ENCODE measurements around the gene TRIM33. TPM values are rescaled to one million over a fixed set of nuclear protein-coding genes. Genes with fewer than 3 reads are reported as not detected.
"Not testable (repeated sequence)": the region's sequence is repeated elsewhere in the genome, so short reads cannot be mapped to it uniquely, and the experiment has no call there.

The TRIM33 gene
- total and polyA plus RNA-seq, 5 donors from 2014 or later = 27.7 to 56.6 (median 32.3) TPM

DNA sequence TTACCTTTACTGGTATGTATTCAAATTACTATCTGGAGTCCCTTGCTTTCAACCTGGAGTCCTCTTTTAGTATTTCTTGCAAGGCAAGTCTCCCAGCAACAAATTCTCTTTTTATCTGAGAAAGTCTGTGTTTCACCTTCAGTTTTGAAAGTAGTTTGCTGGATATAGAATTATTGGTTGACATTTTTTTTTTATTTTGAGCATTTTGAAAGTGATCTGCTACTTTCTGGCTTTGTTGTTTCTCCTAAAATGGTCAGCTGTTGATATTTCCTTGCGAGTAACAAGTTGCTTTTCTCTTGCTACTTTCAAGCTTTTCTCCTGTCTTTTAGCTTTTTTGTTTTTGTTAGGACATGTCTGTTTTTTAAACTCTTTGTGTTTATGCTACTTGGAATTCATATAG, 126.1 kb downstream of the TRIM33 start:
- peaks cover 7 to 41% (median 16%) of the 10 kb centered on the region in 7 donors for H3K9me3 Mint-ChIP-seq
- no peak overlapping the region for H3K27ac ChIP-seq (ENCODE audit: insufficient read depth, low read length, poor library complexity, severe bottlenecking)
- peaks cover 15 to 27% of the 10 kb centered on the region in 2 experiments for H3K9me3 ChIP-seq (ENCODE audit: control insufficient read depth in 2 of 2, low read length in 2 of 2)
- H3K27me3 ChIP-seq (ENCODE audit: control insufficient read depth, insufficient read depth, low read length) = no peaks in the 10 kb centered on the region
- no peaks in the 10 kb centered on the region for H3K36me3 ChIP-seq (ENCODE audit: control insufficient read depth, insufficient read depth, low read length)
- H3K4me1 ChIP-seq (ENCODE audit: control insufficient read depth, insufficient read depth, low read length, poor library complexity, severe bottlenecking) = no peaks in the 10 kb centered on the region
- peaks cover 4% of the 10 kb centered on the region for H3K27me3 Mint-ChIP-seq
- H3K36me3 Mint-ChIP-seq = no peaks in the 10 kb centered on the region
- H3K4me1 Mint-ChIP-seq = peaks cover 0 to 7% (median 0%) of the 10 kb centered on the region in 4 donors
- no peak overlapping the region for H3K4me3 Mint-ChIP-seq
- no peak for DNase-seq
- H3K27ac Mint-ChIP-seq = no peak overlapping the region
- no peak for ATAC-seq (ENCODE audit: low read depth in 2 of 2)
- no peak overlapping the region for H3K4me3 ChIP-seq (ENCODE audit: low read depth, low read length)

DNA sequence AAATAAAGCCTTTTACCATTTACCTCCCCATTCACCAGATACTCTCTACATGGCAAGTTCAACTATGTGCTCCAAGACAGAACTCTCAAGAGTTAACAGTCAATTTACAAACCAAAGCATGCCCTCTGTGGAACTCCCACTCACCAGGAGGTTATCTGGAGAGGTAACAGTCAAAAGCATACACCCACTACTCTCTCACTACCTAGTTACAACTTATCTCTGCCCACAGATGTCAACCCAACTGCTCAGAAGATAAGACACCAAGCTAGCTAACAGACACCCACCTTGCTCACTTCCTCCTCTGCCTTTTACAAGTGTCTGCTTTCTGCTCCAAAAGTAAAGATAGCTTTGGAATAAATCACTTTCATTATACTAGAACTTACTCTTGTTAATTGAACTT, 131.0 kb downstream of the TRIM33 start:
- peaks cover 0 to 41% (median 19%) of the 10 kb centered on the region in 7 donors for H3K9me3 Mint-ChIP-seq
- no peaks in the 10 kb centered on the region for H3K4me1 Mint-ChIP-seq
- ATAC-seq (ENCODE audit: low read depth in 2 of 2) (no peak), DNase-seq (no peak)
- H3K27me3 Mint-ChIP-seq = peaks cover 9% of the 10 kb centered on the region
- no peak overlapping the region for H3K27ac ChIP-seq (ENCODE audit: insufficient read depth, low read length, poor library complexity, severe bottlenecking)
- no peaks in the 10 kb centered on the region for H3K36me3 ChIP-seq (ENCODE audit: control insufficient read depth, insufficient read depth, low read length)
- H3K4me3 Mint-ChIP-seq = no peak overlapping the region
- peaks cover 18 to 19% of the 10 kb centered on the region in 2 experiments for H3K9me3 ChIP-seq (ENCODE audit: control insufficient read depth in 2 of 2, low read length in 2 of 2)
- H3K36me3 Mint-ChIP-seq = no peaks in the 10 kb centered on the region
- H3K27me3 ChIP-seq (ENCODE audit: control insufficient read depth, insufficient read depth, low read length) = no peaks in the 10 kb centered on the region
- no peaks in the 10 kb centered on the region for H3K4me1 ChIP-seq (ENCODE audit: control insufficient read depth, insufficient read depth, low read length, poor library complexity, severe bottlenecking)
- no peak overlapping the region for H3K27ac Mint-ChIP-seq
- H3K4me3 ChIP-seq (ENCODE audit: low read depth, low read length) = no peak overlapping the region

DNA sequence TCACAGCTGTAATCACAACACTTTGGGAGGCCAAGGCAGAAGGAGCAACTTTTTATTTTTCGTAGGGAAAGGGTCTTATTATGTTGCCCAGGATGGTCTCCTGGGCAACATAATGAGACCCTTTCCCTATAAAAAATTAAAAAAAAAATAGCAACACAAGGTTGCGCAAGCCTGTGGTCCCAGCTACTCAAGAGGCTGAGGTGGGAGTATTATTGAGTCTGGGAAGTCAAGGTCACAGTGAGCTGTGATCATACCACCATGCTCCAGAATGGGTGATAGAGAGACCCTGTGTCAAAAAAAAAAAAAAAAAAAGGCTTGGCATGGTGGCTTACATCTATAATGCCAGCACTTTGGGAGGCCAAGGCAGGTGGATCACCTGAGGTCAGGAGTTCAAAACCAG, 131.6 kb downstream of the TRIM33 start:
- H3K27ac Mint-ChIP-seq = no peak overlapping the region
- Histone ChIP-seq H3K4me3 (ENCODE audit: low read depth, low read length) (no peak overlapping the region), H3K36me3 (ENCODE audit: control insufficient read depth, insufficient read depth, low read length) (no peaks in the 10 kb centered on the region), H3K27me3 (ENCODE audit: control insufficient read depth, insufficient read depth, low read length) (no peaks in the 10 kb centered on the region), H3K4me1 (ENCODE audit: control insufficient read depth, insufficient read depth, low read length, poor library complexity, severe bottlenecking) (no peaks in the 10 kb centered on the region), H3K27ac (ENCODE audit: insufficient read depth, low read length, poor library complexity, severe bottlenecking) (no peak overlapping the region), H3K9me3 (ENCODE audit: control insufficient read depth in 2 of 2, low read length in 2 of 2) (peaks cover 12 to 14% of the 10 kb centered on the region in 2 experiments)
- ATAC-seq (ENCODE audit: low read depth in 2 of 2) (no peak), DNase-seq (no peak)
- H3K36me3 Mint-ChIP-seq = no peaks in the 10 kb centered on the region
- H3K4me3 Mint-ChIP-seq = no peak overlapping the region
- H3K27me3 Mint-ChIP-seq = peaks cover 6% of the 10 kb centered on the region
- no peaks in the 10 kb centered on the region for H3K4me1 Mint-ChIP-seq
- H3K9me3 Mint-ChIP-seq = peaks cover 0 to 35% (median 18%) of the 10 kb centered on the region in 7 donors

DNA sequence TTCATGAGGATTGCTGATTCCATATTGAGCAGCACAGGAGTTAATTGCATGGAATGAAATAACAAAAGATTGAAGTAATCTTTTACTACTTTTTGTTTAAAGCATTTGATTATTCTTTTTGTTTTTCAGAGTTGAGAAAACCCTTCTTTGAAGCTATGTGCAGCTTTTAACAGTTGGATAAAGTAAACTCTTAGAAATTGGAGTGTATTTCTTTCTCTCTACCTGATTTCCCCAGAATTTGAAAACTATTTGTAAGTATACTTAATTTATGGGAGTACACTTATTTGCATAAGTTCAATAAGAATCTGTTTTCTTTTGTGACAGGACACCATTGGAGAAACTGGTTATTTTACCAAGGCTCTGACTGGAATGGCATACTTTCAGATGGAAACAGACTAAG, 133.6 kb downstream of the TRIM33 start:
- DNase-seq = no peak
- peaks cover 0 to 41% (median 11%) of the 10 kb centered on the region in 7 donors for H3K9me3 Mint-ChIP-seq
- no peaks in the 10 kb centered on the region for H3K4me1 Mint-ChIP-seq
- Histone ChIP-seq H3K27ac (ENCODE audit: insufficient read depth, low read length, poor library complexity, severe bottlenecking) (no peak overlapping the region), H3K36me3 (ENCODE audit: control insufficient read depth, insufficient read depth, low read length) (no peaks in the 10 kb centered on the region), H3K4me3 (ENCODE audit: low read depth, low read length) (no peak overlapping the region), H3K27me3 (ENCODE audit: control insufficient read depth, insufficient read depth, low read length) (no peaks in the 10 kb centered on the region), H3K4me1 (ENCODE audit: control insufficient read depth, insufficient read depth, low read length, poor library complexity, severe bottlenecking) (no peaks in the 10 kb centered on the region), H3K9me3 (ENCODE audit: control insufficient read depth in 2 of 2, low read length in 2 of 2) (peaks cover 14 to 17% of the 10 kb centered on the region in 2 experiments)
- no peak overlapping the region for H3K4me3 Mint-ChIP-seq
- H3K27me3 Mint-ChIP-seq = peaks cover 4% of the 10 kb centered on the region
- ATAC-seq (ENCODE audit: low read depth in 2 of 2) = no peak
- no peaks in the 10 kb centered on the region for H3K36me3 Mint-ChIP-seq
- H3K27ac Mint-ChIP-seq = no peak overlapping the region

DNA sequence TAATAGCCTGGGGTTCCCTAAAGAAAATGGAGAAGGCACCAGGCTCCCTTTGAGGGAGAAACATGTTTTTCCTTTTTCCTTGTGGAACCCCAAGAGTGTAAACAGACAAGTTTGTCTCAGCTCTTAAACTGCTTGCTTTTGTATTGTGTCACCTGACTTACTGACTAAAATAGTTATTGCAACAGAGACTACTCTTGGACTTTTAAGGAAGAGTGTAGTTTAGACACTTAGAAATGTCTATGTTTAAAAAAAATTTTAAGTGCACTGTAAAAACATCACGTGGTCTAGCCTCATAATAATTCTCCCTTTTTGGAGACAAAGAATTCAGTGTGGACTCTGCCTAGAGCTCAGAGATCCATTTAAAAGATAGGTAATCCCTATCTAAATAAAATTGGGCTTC, 141.1 kb downstream of the TRIM33 start:
- Mint-ChIP-seq H3K4me1 (no peaks in the 10 kb centered on the region), H3K27ac (no peak overlapping the region), H3K36me3 (no peaks in the 10 kb centered on the region), H3K4me3 (no peak overlapping the region), H3K9me3 (peaks cover 0 to 16% (median 7%) of the 10 kb centered on the region in 7 donors), H3K27me3 (peaks cover 24% of the 10 kb centered on the region)
- no peak for ATAC-seq (ENCODE audit: low read depth in 2 of 2)
- Histone ChIP-seq H3K4me1 (ENCODE audit: control insufficient read depth, insufficient read depth, low read length, poor library complexity, severe bottlenecking) (no peaks in the 10 kb centered on the region), H3K4me3 (ENCODE audit: low read depth, low read length) (no peak overlapping the region), H3K9me3 (ENCODE audit: control insufficient read depth in 2 of 2, low read length in 2 of 2) (peaks cover 5 to 8% of the 10 kb centered on the region in 2 experiments), H3K27ac (ENCODE audit: insufficient read depth, low read length, poor library complexity, severe bottlenecking) (no peak overlapping the region), H3K27me3 (ENCODE audit: control insufficient read depth, insufficient read depth, low read length) (peaks cover 3% of the 10 kb centered on the region), H3K36me3 (ENCODE audit: control insufficient read depth, insufficient read depth, low read length) (no peaks in the 10 kb centered on the region)
- DNase-seq = no peak

DNA sequence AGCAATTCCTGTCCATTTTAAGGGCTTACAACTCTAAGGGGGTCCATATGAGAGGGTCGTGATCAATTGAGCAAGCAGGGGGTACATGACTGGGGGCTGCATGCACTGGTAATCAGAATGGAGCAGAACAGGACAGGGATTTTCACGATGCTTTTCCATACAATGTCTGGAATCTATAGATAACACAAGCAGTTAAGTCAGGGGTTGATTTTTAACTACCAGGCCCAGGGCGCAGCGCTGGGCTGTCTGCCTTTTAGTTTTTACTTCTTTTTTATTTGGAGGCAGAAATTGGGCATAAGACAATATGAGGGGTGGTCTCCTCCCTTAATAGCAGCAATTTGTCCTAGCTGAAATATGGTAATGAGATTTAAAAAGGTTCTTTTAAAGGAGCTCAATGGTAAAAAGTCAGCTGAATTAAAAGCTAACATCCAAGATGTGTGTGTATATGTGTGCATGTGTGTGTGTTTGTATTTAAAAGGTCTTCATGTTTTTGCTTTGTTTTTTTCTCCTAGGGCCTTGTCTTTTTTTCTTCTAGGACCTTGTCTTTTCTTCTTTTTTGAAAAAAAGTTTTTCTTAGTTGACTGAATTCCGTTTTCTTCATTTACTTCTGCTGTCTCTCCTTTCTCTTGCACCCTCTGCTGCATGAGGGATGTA, 141.6 kb downstream of the TRIM33 start:
- not testable (repeated sequence) for H3K36me3 ChIP-seq (ENCODE audit: control insufficient read depth, insufficient read depth, low read length); H3K27ac ChIP-seq (ENCODE audit: insufficient read depth, low read length, poor library complexity, severe bottlenecking); H3K27ac Mint-ChIP-seq; H3K4me1 ChIP-seq (ENCODE audit: control insufficient read depth, insufficient read depth, low read length, poor library complexity, severe bottlenecking); H3K4me3 ChIP-seq (ENCODE audit: low read depth, low read length); H3K4me1 Mint-ChIP-seq; DNase-seq; H3K9me3 ChIP-seq (ENCODE audit: control insufficient read depth in 2 of 2, low read length in 2 of 2); ATAC-seq (ENCODE audit: low read depth in 2 of 2); H3K36me3 Mint-ChIP-seq; H3K27me3 ChIP-seq (ENCODE audit: control insufficient read depth, insufficient read depth, low read length)
- peak overlapping the region in 2 of 4 donors; percentile 5 to 63 for H3K4me3 Mint-ChIP-seq
- peaks cover 0 to 19% (median 7%) of the 10 kb centered on the region in 7 donors for H3K9me3 Mint-ChIP-seq
- peaks cover 24% of the 10 kb centered on the region for H3K27me3 Mint-ChIP-seq

DNA sequence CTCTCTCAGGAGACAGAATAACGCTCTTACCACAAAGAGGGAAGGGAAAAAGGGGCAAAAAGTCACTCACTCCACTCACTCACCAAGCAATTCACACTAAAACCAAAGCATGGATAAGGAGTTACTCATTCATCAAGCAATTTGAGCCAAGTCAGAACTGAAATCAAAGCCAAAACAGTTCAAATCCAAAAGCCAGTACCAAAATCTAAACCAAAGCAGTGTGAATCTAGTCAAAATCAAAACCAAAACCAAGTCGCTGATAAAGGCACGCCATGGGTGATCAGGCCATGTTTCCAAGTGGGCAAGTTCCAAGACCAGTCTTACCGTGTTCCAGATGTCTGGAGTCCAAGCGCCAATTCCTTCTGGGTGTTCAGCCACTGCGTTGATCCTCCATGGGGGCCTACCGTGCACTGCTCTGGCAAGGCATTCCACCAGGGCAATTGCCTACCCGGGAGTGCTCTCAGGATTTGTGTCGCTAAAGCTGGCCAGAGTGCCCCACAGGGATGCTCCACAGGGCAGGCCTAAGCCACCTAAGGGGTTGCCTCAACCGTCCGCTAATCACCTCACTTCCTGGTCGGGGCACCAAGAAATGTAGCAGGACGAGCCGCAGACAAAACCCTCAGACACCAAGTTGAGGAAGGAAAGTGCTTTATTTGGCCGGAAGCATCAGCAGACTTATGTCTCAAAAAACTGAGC, 142.3 kb downstream of the TRIM33 start:
- Histone ChIP-seq H3K9me3 (ENCODE audit: control insufficient read depth in 2 of 2, low read length in 2 of 2) (peaks cover 9 to 10% of the 10 kb centered on the region in 2 experiments), H3K27ac (ENCODE audit: insufficient read depth, low read length, poor library complexity, severe bottlenecking) (no peak overlapping the region), H3K27me3 (ENCODE audit: control insufficient read depth, insufficient read depth, low read length) (peaks cover 3% of the 10 kb centered on the region), H3K4me1 (ENCODE audit: control insufficient read depth, insufficient read depth, low read length, poor library complexity, severe bottlenecking) (no peaks in the 10 kb centered on the region), H3K36me3 (ENCODE audit: control insufficient read depth, insufficient read depth, low read length) (no peaks in the 10 kb centered on the region), H3K4me3 (ENCODE audit: low read depth, low read length) (no peak overlapping the region)
- Mint-ChIP-seq H3K4me1 (no peaks in the 10 kb centered on the region), H3K4me3 (peak overlapping the region in 3 of 4 donors; percentile 5 to 63 (median 19)), H3K36me3 (no peaks in the 10 kb centered on the region), H3K27me3 (peaks cover 29% of the 10 kb centered on the region), H3K27ac (no peak overlapping the region), H3K9me3 (peaks cover 0 to 18% (median 7%) of the 10 kb centered on the region in 7 donors)
- DNase-seq = no peak
- no peak for ATAC-seq (ENCODE audit: low read depth in 2 of 2)

Measured in CD4-positive, CD25-positive, alpha-beta regulatory T cell (primary cell).